Bone marrow (tissue), 2 donors: ENCODE measurements around the gene TTBK1.
"Not testable (repeated sequence)": the region's sequence is repeated elsewhere in the genome, so short reads cannot be mapped to it uniquely, and the experiment has no call there.

Experiments used
- DNase-seq, 2 donors: peaks; one replicate each; lab custom pipeline; 2025; lab: John Stamatoyannopoulos, UW

TTBK1 gene

GRCh38 chr6:43287717-43288679, 44.7 kb downstream of the TTBK1 start:
- DNase-seq, result no peak

GRCh38 chr6:43290339-43290904, 47.1 kb downstream of the TTBK1 start:
- DNase-seq, result no peak

- DNase-seq, result no peak
Observed at GRCh38 chr6:43290905-43291355, 47.6 kb downstream of the TTBK1 start.

- no peak for DNase-seq
Observed at GRCh38 chr6:43291708-43292107, 48.4 kb downstream of the TTBK1 start.

GRCh38 chr6:43292341-43292740, 49.1 kb downstream of the TTBK1 start:
- DNase-seq, result no peak

- DNase-seq, result no peak
Observed at GRCh38 chr6:43292763-43293318, 49.6 kb downstream of the TTBK1 start.

- DNase-seq, result no peak
Observed at GRCh38 chr6:43293698-43294097, 50.4 kb downstream of the TTBK1 start.

- DNase-seq, result no peak
Observed at GRCh38 chr6:43294536-43294935, 51.3 kb downstream of the TTBK1 start.

- DNase-seq, result no peak
Observed at GRCh38 chr6:43295456-43295855, 52.2 kb downstream of the TTBK1 start.

GRCh38 chr6:43296780-43297497, 53.7 kb downstream of the TTBK1 start:
- no peak for DNase-seq

GRCh38 chr6:43297644-43298564, 54.6 kb downstream of the TTBK1 start, which contains the start of gene SLC22A7:
SLC22A7 (plus strand) TSS chr6:43298260; CDS start chr6:43298359, 99 bp downstream.
- DNase-seq, result no peak

- no peak for DNase-seq
Observed at GRCh38 chr6:43298565-43299337, 55.5 kb downstream of the TTBK1 start.

- no peak for DNase-seq
Observed at GRCh38 chr6:43299338-43300293, 56.3 kb downstream of the TTBK1 start.

GRCh38 chr6:43301081-43301870, 58.0 kb downstream of the TTBK1 start:
- no peak for DNase-seq

GRCh38 chr6:43302126-43302525, 58.8 kb downstream of the TTBK1 start:
- no peak for DNase-seq

- not testable (repeated sequence) for DNase-seq
Observed at GRCh38 chr6:43303006-43303405, 59.7 kb downstream of the TTBK1 start.

- no peak for DNase-seq
Observed at GRCh38 chr6:43303751-43304331, 60.6 kb downstream of the TTBK1 start.

GRCh38 chr6:43304361-43304760, 61.1 kb downstream of the TTBK1 start:
- no peak for DNase-seq
